HG02852 (cell line): Measurements from ENCODE around the gene PHTF1.

ENCODE experiments used
- ATAC-seq: cut with Tn5 transposase; IDR thresholded peaks from one replicate; pipeline ENCODE4 v1.9.1; 2021; ENCODE audit warnings: mild to moderate bottlenecking, moderate library complexity; ENCODE audit not compliant: unreplicated experiment

The PHTF1 gene

GRCh38 chr1:113759333-113760101 lies at the start of gene PHTF1:
TSS of gene PHTF1 (minus strand) at chr1:113759486. CDS start at chr1:113758703, 783 bp downstream.
- ATAC-seq, result peak; percentile 82

GRCh38 chr1:113808450-113809195 lies 49.3 kb upstream of the PHTF1 start:
- ATAC-seq, result no peak

DNA sequence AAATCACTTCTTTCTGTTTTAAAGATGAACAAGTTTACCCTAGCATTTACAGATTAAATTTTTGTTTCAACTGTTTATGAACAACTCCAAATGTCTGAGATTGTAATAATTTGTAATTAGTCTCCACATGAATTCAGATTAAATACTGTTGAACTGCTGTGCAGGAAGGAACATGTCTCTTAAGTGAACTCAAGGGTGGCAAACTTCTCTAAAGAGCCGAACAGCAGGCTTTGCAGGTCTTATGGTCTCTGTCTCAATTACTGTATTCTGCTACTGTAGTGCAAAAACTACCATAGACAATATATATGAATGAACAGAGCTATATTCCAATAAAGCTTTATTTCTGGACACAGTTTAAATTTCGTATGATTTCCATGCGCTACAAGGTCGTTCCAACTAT lies 46.4 kb upstream of the PHTF1 start:
- ATAC-seq, result no peak

- ATAC-seq, result no peak
Measured at GRCh38 chr1:113805256-113805531, 45.9 kb upstream of the PHTF1 start.

DNA sequence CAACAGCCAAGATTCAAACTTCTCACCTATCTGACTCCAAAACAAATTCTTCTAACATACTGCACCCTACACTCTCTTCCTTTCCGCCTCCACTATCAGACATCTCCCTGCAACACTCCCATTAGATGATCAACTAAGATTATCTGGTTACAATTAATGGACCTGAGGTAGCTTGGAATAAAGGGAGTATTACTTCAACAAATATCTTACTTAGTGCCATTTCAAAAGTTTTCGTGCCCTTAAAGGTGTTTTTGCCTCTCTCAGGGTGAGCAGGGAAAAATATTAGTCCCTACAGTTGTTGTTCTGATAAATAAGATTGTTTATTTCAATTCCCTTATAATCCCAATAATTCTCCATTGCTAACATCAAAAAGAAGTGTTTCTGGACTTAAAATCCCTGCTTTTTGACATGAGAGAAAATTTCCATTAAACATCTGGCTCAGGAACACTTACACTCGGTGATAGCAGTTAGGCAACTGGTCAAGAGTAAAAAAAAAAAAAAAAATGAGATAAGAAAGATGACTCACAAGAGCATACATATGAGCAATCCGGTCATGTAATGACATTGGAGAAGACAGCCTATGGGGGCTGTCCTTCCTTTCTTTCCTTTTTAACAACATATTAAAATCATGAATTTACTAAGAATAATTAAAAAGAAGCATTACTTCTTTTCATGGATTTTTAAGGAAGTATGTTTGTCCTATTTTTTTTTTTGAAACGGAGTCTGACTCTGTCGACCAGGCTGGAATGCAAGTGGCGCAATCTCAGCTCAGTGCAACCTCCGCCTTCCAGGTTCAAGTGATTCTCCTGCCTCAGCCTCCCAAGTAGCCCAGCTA lies 45.4 kb upstream of the PHTF1 start:
- no peak for ATAC-seq

DNA sequence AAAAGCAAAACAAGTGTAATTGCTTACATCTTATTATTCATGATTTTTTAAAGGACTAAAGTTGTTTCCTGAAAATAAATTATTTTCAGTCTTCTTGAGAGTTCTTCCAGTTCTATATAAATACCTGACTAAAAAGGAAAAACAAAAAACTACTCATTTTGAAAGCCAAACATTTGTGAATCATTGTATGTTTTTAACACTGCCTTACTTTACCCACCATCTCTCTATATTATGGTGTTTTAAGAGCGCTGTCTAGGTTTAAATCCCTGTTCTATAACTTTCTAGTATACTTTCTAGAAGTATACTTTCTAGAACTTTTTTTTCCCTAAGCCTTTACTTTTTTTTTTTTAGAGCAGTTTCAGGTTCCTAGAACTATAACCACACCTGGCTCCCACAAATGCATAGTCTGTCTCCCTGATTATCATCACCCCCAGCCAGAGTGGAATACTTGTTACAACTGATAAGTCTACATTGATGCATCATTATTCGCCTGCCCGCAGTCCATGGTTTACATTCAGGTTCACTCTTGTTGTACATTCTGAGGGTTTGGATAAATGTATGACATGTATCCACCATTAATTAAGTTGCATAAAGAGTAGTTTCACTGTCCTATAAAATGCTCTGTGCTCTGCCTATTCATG lies 43.2 kb upstream of the PHTF1 start:
- ATAC-seq, result no peak

DNA sequence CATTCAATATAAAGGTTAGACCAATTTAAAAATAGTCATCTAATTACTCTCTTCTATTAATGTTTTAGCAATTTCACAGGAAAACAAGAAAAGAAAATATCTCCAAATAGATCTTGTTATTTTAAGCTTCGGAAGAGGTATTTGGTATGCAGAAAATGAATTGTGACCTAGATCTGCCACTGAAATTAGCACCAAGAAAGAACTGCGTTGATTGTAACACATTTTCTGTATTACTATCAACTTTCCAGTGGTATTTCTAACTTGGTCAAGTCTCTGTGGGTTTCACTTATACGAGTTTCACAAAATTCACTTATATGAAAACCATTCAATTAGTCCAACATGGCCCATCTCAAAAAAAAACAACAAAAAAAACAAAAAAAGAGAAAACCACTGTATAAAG lies 41.2 kb upstream of the PHTF1 start:
- ATAC-seq, result no peak

GRCh38 chr1:113797472-113797871 lies 38.2 kb upstream of the PHTF1 start:
- no peak for ATAC-seq

DNA sequence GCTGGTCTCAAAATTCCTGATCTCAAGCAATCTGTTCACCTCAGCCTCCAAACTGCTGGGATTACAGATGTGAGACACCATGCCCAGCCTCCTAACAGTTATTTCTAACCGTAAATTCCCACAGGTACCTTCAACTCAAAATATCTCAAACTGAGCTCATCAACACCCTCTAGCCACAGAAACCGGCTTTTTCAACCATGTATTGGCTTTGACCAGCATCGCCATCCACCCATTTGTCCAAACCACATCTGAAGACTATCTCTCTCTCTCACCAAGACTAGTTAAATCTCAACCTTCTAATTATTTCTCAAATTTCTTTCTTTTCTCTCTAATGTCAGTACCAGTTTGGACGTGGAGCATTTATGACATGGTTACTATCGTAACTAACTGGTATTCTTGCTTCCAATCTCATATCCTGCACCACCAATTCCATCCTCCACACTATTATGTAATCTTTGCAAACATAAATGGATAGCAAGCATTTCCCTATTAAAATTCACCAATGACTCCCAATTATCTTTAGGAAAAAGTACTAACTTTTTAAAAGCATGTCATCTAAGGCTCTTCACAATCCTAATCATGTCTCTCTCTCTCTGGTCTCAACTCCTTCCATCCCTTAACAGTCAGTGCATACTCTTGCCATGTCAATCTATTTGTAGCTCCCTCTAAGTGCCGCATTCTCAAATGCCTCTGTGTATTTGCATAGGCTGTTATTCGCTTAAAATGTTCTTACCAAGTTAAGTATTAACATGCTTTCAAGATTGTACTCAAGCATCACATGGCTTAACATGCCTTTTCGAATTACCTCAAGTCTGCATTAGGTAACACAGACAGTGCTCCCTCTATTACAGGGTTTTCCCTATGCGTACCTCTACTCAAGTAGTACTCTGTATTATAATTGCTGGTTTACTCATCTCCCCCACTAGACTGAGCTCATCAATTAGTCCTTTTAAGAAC lies 34.9 kb upstream of the PHTF1 start:
- ATAC-seq, result no peak

DNA sequence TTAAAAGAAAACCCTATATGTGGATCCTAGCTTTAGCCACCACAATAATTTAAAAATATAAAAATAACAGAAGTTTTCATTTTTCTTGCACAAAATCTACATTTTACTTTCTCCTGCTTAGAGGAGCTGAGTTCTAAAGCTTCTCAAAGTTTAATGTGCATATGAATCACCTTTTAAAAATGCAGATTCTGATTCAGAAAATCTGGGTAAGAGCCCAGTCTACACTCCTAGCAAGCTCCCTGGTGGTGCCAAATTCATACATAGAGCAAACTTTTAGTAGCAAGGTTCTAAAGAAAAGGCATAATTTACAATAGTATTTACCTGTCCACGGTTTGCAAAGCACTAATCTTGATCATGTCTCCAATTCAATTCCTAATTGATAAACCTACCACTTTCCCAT lies 33.7 kb upstream of the PHTF1 start:
- ATAC-seq, result no peak

DNA sequence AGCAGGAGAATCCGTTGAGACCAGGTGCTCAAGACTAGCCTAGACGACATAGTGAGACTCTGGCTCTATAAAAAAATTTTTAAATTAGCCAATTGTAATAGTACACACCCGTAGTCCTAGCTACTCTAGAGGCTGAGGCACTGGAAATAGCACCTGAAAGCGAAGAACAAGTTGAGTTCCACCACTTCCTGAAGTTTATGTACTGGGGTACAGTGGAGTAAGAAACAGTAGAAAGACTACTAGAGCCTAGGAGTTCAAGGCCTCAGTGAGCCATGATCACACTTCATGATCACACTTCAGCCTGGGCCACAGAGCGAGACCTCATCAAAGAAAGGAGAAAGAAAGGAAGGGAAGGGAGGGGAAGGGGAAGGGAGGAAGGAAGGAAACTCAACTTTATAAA lies 33.2 kb upstream of the PHTF1 start:
- no peak for ATAC-seq

GRCh38 chr1:113788802-113789201 lies 29.5 kb upstream of the PHTF1 start:
- ATAC-seq, result no peak

DNA sequence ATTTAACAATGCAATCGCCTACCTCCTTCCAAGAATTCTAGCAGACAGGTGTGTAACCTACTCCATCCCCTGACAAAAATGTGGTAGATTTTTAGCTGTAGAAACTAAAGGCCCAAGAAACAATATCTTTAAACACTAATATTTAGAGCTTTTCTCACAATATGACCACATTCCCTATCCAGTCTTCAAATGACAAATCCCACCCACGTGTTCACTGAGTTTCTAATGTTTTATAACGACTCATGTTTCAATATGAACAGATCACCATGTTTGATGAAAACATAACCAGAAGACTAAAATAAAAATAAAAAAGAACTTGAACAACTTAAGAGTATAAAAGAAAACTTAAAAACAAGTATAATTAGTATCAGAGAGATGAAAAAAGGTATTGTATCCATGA lies 28.4 kb upstream of the PHTF1 start:
- no peak for ATAC-seq

DNA sequence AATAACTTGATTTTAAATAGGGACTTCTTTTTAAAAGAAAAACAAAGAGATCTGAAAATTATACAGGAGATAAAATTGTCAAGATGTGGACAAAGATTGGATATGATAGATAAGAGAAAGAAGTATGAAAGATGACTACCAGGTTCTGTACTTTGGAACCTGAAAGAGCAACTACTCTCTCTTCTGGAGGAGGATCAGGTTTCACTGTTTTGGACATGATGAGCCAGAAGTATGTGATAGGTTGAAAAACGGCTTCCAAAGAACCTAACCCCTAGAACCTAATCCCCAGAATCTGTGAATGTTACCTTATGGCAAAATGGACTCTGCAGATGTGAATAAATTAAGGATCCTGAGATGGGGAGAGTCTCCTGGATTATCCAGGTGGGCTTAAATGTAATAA lies 26.8 kb upstream of the PHTF1 start:
- ATAC-seq, result no peak

GRCh38 chr1:113784104-113784779 lies 25.0 kb upstream of the PHTF1 start:
- peak; percentile 74 for ATAC-seq

DNA sequence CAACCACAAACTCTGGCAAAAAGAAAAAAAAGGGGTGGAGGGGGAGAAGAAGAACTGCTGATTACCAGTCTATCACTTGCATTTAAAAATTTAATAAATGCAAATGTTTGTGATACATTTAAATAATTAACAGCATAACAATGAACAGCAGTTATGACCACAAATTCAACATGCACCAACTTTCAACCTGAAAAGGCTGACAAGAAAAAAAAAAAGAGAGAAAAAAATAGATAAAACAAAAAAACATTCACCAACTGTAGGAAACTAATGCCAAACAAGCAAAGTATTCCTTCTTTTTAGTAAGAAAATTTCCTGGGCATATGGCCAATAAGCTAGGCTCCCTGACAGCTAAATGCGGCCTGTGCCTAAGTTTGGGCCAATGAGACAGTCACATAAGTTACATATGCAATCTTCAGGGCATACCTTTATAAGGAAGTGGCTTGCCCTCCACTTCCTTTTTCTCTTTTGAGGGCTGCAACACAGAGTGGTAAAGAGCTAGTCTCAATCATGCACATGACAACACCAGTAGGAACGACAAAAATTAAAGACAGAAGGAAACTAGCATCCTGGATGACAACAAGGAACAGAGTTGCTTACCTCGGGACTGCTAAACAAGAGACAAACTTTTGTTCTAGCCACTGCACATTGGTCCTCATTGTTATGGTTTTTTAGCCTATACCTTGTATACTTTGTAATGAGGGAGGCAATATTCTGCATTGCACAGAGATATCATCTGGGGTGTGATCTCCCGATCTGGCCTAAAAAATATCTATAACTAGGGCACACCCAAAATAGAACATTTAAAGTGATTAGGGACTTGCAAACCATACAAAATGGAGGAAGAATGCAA lies 24.2 kb upstream of the PHTF1 start:
- peak; percentile 64 for ATAC-seq

GRCh38 chr1:113782406-113782805 lies 23.1 kb upstream of the PHTF1 start:
- ATAC-seq, result no peak

GRCh38 chr1:113780374-113781146 lies 21.3 kb upstream of the PHTF1 start:
- ATAC-seq, result peak; percentile 50
